PFSK-1 (cell line): ENCODE results near the gene SYT8.

Experiments
- POLR2AphosphoS5 ChIP-seq: IDR thresholded peaks from 2 replicates; pipeline ENCODE4 v1.6.1; 2012; ENCODE audit warnings: low read depth, mild to moderate bottlenecking, control low read depth, low read length, moderate library complexity
- REST ChIP-seq, 2 experiments: IDR thresholded peaks; 2 replicates each; pipeline versions ENCODE4 v1.6.1 to v1.8.0; 2011 to 2012; ENCODE audit warnings: low read depth in 2 of 2, low read length in 2 of 2, control low read depth in 1 of 2, inconsistent platforms in 1 of 2, mild to moderate bottlenecking in 1 of 2, moderate library complexity in 1 of 2; ENCODE audit not compliant: insufficient read depth in 1 of 2
- TAF1 ChIP-seq: IDR thresholded peaks from 2 replicates; pipeline ENCODE4 v1.6.1; 2012; ENCODE audit warnings: low read length, control low read depth, borderline replicate concordance; ENCODE audit not compliant: insufficient read depth

GRCh38 chr11:1841511-1842148 is 6.8 kb downstream of the SYT8 start:
- TF ChIP-seq REST (IDR thresholded peaks at IDR 0.05; ENCODE audit: insufficient read depth in 1 of 2, low read depth in 2 of 2, low read length in 2 of 2) (no peak), TAF1 (no peak), POLR2AphosphoS5 (no peak)
